ENCODE measurements around the gene ETV1. TPM values are rescaled to one million over a fixed set of nuclear protein-coding genes. Genes with fewer than 3 reads are reported as not detected.

The ETV1 gene
- total RNA-seq, 2 experiments from 2014 or later, result 0.32 to 0.37 TPM

- ChIA-PET CTCF (no interaction called here), POLR2A (no interaction called here)
- Mint-ChIP-seq H3K27ac (no peak overlapping the region), H3K4me1 (no peaks in the 10 kb centered on the region), H3K9me3 (ENCODE audit: low read depth) (no peaks in the 10 kb centered on the region), H3K36me3 (ENCODE audit: low read depth) (no peaks in the 10 kb centered on the region), H3K27me3 (no peaks in the 10 kb centered on the region), H3K4me3 (no peak overlapping the region)
- no peak for ATAC-seq
- intact Hi-C loops (cut with DNase I, micrococcal nuclease), result no loop called here
- DNase-seq, result no peak
Measured at GRCh38 chr7:13894377-13894776, 95.1 kb downstream of the ETV1 start.

GRCh38 chr7:13890793-13891192, 98.7 kb downstream of the ETV1 start:
- ChIA-PET POLR2A (no interaction called here), CTCF (no interaction called here)
- DNase-seq, result no peak
- Mint-ChIP-seq H3K4me1 (no peaks in the 10 kb centered on the region), H3K27me3 (no peaks in the 10 kb centered on the region), H3K9me3 (ENCODE audit: low read depth) (no peaks in the 10 kb centered on the region), H3K4me3 (no peak overlapping the region), H3K27ac (no peak overlapping the region), H3K36me3 (ENCODE audit: low read depth) (no peaks in the 10 kb centered on the region)
- intact Hi-C loops (cut with DNase I, micrococcal nuclease), result no loop called here
- no peak for ATAC-seq

- DNase-seq (no peak), ATAC-seq (no peak)
- no peak overlapping the region for H3K4me3 Mint-ChIP-seq
- no peaks in the 10 kb centered on the region for H3K27me3 Mint-ChIP-seq
- no peak overlapping the region for H3K27ac Mint-ChIP-seq
- ChIA-PET POLR2A (no interaction called here), CTCF (no interaction called here)
- no peaks in the 10 kb centered on the region for H3K9me3 Mint-ChIP-seq (ENCODE audit: low read depth)
- H3K4me1 Mint-ChIP-seq, result no peaks in the 10 kb centered on the region
- intact Hi-C loops (cut with DNase I, micrococcal nuclease), result no loop called here
- no peaks in the 10 kb centered on the region for H3K36me3 Mint-ChIP-seq (ENCODE audit: low read depth)
Measured at GRCh38 chr7:13886356-13886755, 103.1 kb downstream of the ETV1 start.

GRCh38 chr7:13882051-13882450, 107.4 kb downstream of the ETV1 start:
- Mint-ChIP-seq H3K4me1 (no peaks in the 10 kb centered on the region), H3K9me3 (ENCODE audit: low read depth) (peaks cover 6% of the 10 kb centered on the region), H3K36me3 (ENCODE audit: low read depth) (no peaks in the 10 kb centered on the region), H3K27me3 (no peaks in the 10 kb centered on the region), H3K27ac (no peak overlapping the region), H3K4me3 (no peak overlapping the region)
- DNase-seq (no peak), ATAC-seq (no peak)
- ChIA-PET POLR2A (no interaction called here), CTCF (no interaction called here)
- intact Hi-C loops (cut with DNase I, micrococcal nuclease), result no loop called here

- H3K27me3 Mint-ChIP-seq, result no peaks in the 10 kb centered on the region
- H3K4me1 Mint-ChIP-seq, result no peaks in the 10 kb centered on the region
- ChIA-PET CTCF (no interaction called here), POLR2A (no interaction called here)
- H3K9me3 Mint-ChIP-seq (ENCODE audit: low read depth), result peaks cover 8% of the 10 kb centered on the region
- DNase-seq (no peak), ATAC-seq (no peak)
- H3K36me3 Mint-ChIP-seq (ENCODE audit: low read depth), result no peaks in the 10 kb centered on the region
- intact Hi-C loops (cut with DNase I, micrococcal nuclease), result no loop called here
- no peak overlapping the region for H3K27ac Mint-ChIP-seq
- no peak overlapping the region for H3K4me3 Mint-ChIP-seq
Measured at GRCh38 chr7:13880789-13881188, 108.7 kb downstream of the ETV1 start.

- intact Hi-C loops (cut with DNase I, micrococcal nuclease), result no loop called here
- Mint-ChIP-seq H3K9me3 (ENCODE audit: low read depth) (peaks cover 8% of the 10 kb centered on the region), H3K4me1 (no peaks in the 10 kb centered on the region), H3K27me3 (no peaks in the 10 kb centered on the region), H3K36me3 (ENCODE audit: low read depth) (no peaks in the 10 kb centered on the region), H3K27ac (no peak overlapping the region), H3K4me3 (no peak overlapping the region)
- DNase-seq (no peak), ATAC-seq (no peak)
- ChIA-PET POLR2A (no interaction called here), CTCF (no interaction called here)
Measured at GRCh38 chr7:13879994-13880686, 109.3 kb downstream of the ETV1 start.

GRCh38 chr7:13879143-13879542, 110.3 kb downstream of the ETV1 start:
- Mint-ChIP-seq H3K27me3 (no peaks in the 10 kb centered on the region), H3K27ac (no peak overlapping the region), H3K9me3 (ENCODE audit: low read depth) (peaks cover 8% of the 10 kb centered on the region), H3K4me1 (no peaks in the 10 kb centered on the region), H3K36me3 (ENCODE audit: low read depth) (no peaks in the 10 kb centered on the region), H3K4me3 (no peak overlapping the region)
- intact Hi-C loops (cut with DNase I, micrococcal nuclease), result no loop called here
- POLR2A ChIA-PET, result no interaction called here
- ATAC-seq, result no peak
- CTCF ChIA-PET, result interaction anchor here (0.8 kb wide), 1 partner anchor 17 kb away, joined by 3 read pairs; no protein-coding TSS in a partner anchor
- no peak for DNase-seq

GRCh38 chr7:13878154-13878553, 111.3 kb downstream of the ETV1 start:
- POLR2A ChIA-PET, result no interaction called here
- no peaks in the 10 kb centered on the region for H3K27me3 Mint-ChIP-seq
- H3K4me3 Mint-ChIP-seq, result no peak overlapping the region
- no peaks in the 10 kb centered on the region for H3K4me1 Mint-ChIP-seq
- DNase-seq (no peak), ATAC-seq (no peak)
- intact Hi-C loops (cut with DNase I, micrococcal nuclease), result no loop called here
- H3K36me3 Mint-ChIP-seq (ENCODE audit: low read depth), result no peaks in the 10 kb centered on the region
- H3K27ac Mint-ChIP-seq, result no peak overlapping the region
- peaks cover 8% of the 10 kb centered on the region for H3K9me3 Mint-ChIP-seq (ENCODE audit: low read depth)
- CTCF ChIA-PET, result interaction anchor here (0.8 kb wide), 1 partner anchor 18 kb away, joined by 3 read pairs; no protein-coding TSS in a partner anchor

- H3K9me3 Mint-ChIP-seq (ENCODE audit: low read depth), result peaks cover 8% of the 10 kb centered on the region
- no peaks in the 10 kb centered on the region for H3K4me1 Mint-ChIP-seq
- H3K36me3 Mint-ChIP-seq (ENCODE audit: low read depth), result no peaks in the 10 kb centered on the region
- DNase-seq, result no peak
- POLR2A ChIA-PET, result no interaction called here
- intact Hi-C loops (cut with DNase I, micrococcal nuclease), result no loop called here
- CTCF ChIA-PET, result no interaction called here
- H3K4me3 Mint-ChIP-seq, result no peak overlapping the region
- H3K27ac Mint-ChIP-seq, result no peak overlapping the region
- ATAC-seq, result no peak
- H3K27me3 Mint-ChIP-seq, result no peaks in the 10 kb centered on the region
Measured at GRCh38 chr7:13875496-13876074, 113.9 kb downstream of the ETV1 start.

GRCh38 chr7:13874783-13875182, 114.7 kb downstream of the ETV1 start:
- no peak overlapping the region for H3K4me3 Mint-ChIP-seq
- no peaks in the 10 kb centered on the region for H3K27me3 Mint-ChIP-seq
- no peaks in the 10 kb centered on the region for H3K36me3 Mint-ChIP-seq (ENCODE audit: low read depth)
- H3K4me1 Mint-ChIP-seq, result no peaks in the 10 kb centered on the region
- DNase-seq, result no peak
- no peak for ATAC-seq
- ChIA-PET CTCF (no interaction called here), POLR2A (no interaction called here)
- H3K27ac Mint-ChIP-seq, result no peak overlapping the region
- intact Hi-C loops (cut with DNase I, micrococcal nuclease), result no loop called here
- peaks cover 8% of the 10 kb centered on the region for H3K9me3 Mint-ChIP-seq (ENCODE audit: low read depth)

- Mint-ChIP-seq H3K27me3 (no peaks in the 10 kb centered on the region), H3K4me3 (no peak overlapping the region), H3K36me3 (ENCODE audit: low read depth) (no peaks in the 10 kb centered on the region), H3K27ac (no peak overlapping the region), H3K4me1 (no peaks in the 10 kb centered on the region), H3K9me3 (ENCODE audit: low read depth) (peaks cover 2% of the 10 kb centered on the region)
- POLR2A ChIA-PET, result no interaction called here
- ATAC-seq (no peak), DNase-seq (no peak)
- CTCF ChIA-PET, result no interaction called here
- intact Hi-C loops (cut with DNase I, micrococcal nuclease), result no loop called here
Measured at GRCh38 chr7:13872709-13873108, 116.8 kb downstream of the ETV1 start.

- ChIA-PET CTCF (no interaction called here), POLR2A (no interaction called here)
- no peaks in the 10 kb centered on the region for H3K27me3 Mint-ChIP-seq
- peaks cover 2% of the 10 kb centered on the region for H3K9me3 Mint-ChIP-seq (ENCODE audit: low read depth)
- intact Hi-C loops (cut with DNase I, micrococcal nuclease), result no loop called here
- DNase-seq (no peak), ATAC-seq (no peak)
- no peaks in the 10 kb centered on the region for H3K4me1 Mint-ChIP-seq
- no peaks in the 10 kb centered on the region for H3K36me3 Mint-ChIP-seq (ENCODE audit: low read depth)
- H3K4me3 Mint-ChIP-seq, result no peak overlapping the region
- no peak overlapping the region for H3K27ac Mint-ChIP-seq
Measured at GRCh38 chr7:13871008-13871407, 118.5 kb downstream of the ETV1 start.
